Hypothalamus (tissue), 51 donors: Measurements from ENCODE around the gene TEPSIN.

Experiments used
- DNase-seq, 51 donors: peaks; one replicate each; lab custom pipeline; 2025; lab: John Stamatoyannopoulos, UW

TEPSIN gene

GRCh38 chr17:81238815-81239713, at the start of gene TEPSIN, which contains the start of gene NDUFAF8:
Gene TEPSIN, minus strand, starts transcription at chr17:81239055. Its CDS starts 22 bp downstream, at chr17:81239033.
Gene NDUFAF8, plus strand, starts transcription at chr17:81239318. Its CDS starts 46 bp downstream, at chr17:81239364.
- peak; percentile 69 to 99 (median 96) for DNase-seq

DNA sequence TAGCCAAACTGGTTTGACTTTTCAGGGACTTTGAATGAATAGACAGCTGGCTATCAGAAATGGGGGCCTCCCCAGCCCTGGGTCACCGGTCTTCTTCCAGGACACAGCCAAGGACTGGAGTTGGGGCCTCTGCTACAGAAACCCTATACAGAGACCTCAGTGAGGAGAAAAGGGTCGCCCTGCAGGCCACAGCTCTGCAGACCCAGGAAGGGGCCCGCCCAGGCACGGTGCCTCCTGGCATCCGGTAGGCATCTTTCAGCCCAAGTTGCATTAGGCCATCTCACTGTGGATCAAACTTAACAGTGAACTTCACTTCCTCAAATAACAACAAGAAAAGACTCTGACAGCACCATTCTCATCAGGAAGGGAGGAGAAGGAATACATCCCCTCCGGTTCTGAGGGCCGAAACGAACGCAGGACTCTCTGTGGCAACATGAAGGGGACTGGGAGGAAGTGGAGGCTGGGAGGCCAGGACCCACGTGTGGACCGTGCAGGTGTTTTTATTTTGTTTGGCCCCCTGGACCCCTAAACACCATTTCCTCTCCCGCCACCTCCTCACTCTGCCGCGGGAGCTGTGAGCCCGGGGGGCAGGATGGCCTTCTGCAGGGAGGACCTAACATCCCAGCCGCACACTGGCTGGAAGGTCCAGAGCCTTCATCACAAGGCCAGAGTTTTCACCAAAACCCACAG, 49.0 kb upstream of the TEPSIN start:
- no peak for DNase-seq

DNA sequence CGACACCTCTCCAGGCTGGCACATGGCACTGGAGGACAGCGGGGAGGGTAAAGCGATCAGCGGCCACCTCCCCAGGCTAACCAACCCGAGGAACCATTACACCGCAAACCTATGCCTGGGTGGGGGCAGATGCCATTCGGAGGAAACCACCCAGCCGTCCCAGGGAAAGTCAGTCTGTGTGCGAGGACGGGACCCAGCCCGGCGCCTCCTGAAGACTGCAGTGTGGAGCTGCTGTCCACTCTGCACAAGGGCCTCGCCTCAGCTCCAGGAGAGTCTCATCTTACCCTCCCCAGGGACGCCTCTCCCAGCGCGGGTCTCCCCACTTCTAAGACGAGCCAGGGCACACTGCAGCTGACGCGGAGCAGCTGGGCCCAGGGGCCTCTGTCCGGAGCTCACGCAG, 48.3 kb upstream of the TEPSIN start:
- DNase-seq: no peak

DNA sequence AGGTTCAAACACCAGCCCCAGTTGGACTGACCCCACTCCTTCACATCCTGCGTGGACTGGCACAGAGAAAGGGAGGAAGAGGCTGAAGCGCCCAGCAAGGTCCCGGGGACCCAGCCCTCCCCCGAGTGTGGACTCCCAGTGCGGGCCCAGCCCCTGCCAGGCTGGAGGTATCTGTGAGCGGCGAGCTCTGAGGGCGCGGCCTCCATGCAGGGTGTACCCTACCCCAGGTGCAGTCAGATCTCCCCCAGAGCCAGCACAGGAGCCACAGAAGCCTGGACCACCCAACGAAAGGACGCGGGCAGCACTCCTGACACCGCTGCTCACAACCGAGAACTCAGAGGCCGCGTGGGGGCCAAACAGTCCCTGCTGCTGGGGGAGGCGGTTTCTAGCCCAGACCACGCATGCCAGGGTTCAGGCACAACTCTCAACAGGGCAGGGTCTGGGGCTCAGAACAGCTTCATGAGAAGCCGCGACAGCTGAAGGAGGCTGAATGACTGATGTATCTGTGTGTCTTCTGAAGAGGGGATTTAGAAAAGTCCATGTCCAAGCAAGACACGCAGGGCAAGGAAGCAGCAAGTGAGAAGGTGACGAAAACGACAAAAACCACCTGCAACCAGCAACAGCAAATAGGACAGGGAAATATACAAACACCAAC, 47.8 kb upstream of the TEPSIN start:
- no peak for DNase-seq

DNA sequence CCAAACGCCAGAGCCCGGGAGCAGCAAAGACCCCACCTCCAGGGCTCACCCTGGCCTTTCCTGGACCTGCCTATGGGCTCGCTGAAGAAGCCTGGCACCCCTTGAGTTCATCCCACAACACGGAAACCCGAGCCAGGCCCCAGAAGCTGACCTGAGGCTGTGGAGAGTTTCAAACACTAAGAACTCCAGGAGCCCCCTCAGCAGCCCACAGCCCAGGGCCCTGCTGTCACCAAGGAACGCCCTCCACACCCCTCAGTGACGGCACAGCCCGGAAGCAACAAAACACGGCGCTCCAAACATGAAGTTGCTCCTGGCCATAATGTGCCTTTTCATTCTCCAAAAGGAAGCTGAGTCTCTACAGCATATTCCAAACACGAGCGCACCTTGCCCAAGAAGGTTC, 47.0 kb upstream of the TEPSIN start:
- peak in 1 of 51 donors; percentile 1 for DNase-seq

- peak in 41 of 51 donors; percentile 7 to 70 (median 39) for DNase-seq
Measured at GRCh38 chr17:81285179-81285878, 46.5 kb upstream of the TEPSIN start.

- no peak for DNase-seq
Measured at GRCh38 chr17:81282876-81283275, 44.0 kb upstream of the TEPSIN start.

DNA sequence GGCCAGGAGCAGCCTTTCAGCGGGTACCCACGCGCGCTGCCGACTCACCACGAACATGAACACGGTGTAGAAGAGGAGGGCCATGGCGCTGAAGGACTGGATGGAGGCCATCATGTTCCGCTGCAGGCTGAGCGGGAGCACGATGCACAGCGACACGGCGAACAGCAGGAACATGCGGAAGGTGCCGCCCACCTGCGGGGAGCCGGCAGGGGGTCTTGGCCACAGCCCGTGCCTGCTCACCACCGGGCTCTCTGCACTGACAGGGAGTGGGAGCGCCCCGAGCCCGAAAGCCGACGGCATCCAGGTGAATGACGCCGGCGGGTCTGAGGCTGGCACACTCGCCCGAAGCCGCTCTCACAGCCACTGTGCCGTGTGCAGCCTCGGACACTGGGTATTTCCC, 43.3 kb upstream of the TEPSIN start:
- no peak for DNase-seq

DNA sequence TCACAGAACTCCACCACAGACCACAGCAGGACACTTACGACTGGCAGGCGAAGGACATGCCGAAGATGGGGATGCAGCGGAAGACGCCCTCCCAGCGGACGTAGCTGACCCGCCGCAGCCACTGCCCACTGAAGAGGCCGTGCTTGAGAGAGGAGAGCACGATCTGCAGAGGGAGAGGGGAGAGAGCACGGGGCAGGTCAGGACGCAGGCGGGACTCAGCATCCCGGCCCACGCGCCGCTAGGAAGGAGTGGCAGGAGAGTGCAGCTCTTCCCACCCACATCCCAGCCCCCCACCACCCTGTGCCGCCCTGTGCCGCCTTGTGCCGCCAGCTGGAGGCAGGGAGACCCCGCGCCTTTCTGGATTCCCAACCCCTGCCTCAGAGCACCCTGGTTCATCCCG, 41.7 kb upstream of the TEPSIN start:
- DNase-seq: no peak

DNA sequence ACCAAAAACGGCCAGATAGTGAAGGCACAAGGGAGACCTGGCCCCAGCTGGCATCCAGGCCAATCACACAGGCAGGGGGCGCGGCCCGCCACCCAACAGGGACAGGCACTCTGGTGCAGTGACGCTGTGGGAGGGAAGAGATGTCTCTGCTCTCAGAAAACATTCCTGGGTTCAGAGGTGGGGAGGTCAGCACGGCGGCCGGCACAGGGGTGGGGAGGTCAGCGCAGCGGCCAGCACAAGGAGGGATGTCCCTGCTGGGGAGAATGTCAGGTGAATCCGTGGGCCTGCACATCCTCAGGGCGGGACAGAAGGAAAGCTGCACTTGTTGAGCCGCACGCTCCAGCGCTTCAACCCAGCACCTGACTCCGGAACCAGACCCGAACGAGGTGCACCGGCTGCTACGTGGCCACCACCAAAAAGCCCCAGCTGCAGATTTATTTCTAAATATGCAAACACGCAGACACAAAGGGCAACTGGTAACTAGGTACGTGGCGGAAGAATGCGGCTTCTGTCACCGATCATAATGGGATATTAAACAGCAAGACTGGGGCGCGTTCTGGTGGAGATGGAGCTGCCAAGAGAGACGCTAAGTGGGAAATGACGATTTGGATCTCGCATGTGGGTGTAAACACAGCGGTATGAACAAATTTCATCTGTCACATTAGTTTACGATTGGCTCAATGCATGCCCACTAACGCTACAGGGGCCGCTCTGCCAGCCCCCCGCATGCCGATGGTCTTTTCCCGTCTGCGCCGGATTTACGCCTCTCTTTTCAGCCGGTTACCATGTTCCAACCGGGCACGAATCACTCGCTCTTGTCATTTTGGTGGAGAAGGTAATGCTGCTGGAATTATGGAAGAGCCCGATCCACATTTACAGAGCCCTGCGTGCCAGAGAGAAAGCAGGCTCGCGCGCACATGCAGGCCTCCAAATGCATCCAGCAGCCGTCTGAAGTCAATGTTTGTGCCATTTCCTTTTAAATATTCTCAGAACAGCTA, 40.7 kb upstream of the TEPSIN start:
- peak in 1 of 51 donors; percentile 43 for DNase-seq

GRCh38 chr17:81278831-81279230, 40.0 kb upstream of the TEPSIN start:
- no peak for DNase-seq

DNA sequence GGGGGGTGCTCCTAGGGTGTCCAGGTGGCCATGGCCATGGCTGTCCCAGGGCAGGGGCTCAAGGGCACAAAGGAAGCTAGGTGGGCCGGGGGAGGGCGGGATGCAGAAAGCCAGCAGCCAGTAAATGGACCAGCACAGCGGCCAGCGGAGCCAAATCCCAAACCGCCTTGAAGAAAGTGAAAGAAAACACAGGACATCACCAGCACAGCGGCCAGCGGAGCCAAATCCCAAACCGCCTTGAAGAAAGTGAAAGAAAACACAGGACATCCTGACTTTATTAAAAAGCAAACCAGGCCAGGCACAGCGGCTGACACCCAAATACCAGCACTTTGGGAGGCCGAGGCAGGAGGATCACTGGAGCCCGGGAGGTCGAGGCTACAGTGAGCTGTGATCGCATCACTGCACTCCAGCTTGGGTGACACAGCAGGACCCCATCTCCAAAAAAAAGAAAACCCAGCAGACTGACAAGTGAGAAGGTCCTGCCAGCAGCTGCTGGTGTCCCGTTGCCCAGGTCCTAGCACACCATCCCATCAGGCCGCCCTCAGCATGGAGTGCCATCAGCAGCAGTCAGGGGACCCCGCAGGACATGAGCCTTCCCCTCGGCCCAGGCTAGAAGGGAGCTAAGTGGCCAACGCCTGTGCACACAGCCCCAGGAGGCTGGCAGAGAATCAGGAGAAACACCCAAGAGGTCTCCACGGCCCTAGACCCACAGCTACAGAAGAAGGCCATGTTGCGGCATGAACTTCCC, 39.3 kb upstream of the TEPSIN start:
- no peak for DNase-seq

DNA sequence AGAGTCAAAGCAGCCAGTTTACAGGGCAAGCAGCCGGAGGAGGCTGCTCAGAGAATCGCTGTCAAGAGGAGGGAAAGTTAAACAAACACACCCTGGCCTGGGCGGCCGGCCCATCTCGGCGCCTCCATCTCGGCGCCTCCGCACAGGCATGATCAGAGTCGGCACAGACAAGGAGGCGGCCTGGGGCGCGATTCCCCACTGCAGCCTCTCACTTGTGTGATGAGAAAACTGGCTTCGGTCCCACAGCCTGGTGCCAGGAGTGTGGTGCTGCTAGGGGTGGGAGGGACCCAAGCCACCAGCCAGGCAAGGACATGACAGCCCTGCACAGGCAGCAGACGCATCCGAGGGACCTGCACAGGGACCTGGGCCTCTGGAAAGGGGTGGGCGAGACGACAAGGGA, 38.6 kb upstream of the TEPSIN start:
- peak in 26 of 51 donors; percentile 2 to 71 (median 22) for DNase-seq

GRCh38 chr17:81276781-81277180, 37.9 kb upstream of the TEPSIN start:
- no peak for DNase-seq

DNA sequence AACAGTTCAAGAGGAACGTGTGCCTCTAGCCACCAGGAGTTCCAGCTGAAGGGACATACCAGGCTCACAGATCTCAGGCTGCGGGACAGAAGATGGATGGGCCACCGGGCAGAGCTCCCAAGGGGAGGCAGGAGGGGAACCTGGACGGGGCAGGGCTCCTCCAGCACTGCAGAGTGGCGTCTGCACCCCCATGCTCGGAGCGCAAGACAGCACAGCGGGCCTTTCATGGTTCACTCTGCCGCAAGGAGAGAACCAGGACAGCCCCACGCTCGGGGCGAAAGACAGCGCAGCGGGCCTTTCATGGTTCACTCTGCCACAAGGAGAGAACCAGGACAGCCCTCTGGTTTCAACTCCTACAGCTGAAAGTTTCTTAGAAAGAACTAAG, 35.6 kb upstream of the TEPSIN start:
- DNase-seq: no peak

GRCh38 chr17:81273698-81274470, 35.0 kb upstream of the TEPSIN start:
- DNase-seq: no peak

DNA sequence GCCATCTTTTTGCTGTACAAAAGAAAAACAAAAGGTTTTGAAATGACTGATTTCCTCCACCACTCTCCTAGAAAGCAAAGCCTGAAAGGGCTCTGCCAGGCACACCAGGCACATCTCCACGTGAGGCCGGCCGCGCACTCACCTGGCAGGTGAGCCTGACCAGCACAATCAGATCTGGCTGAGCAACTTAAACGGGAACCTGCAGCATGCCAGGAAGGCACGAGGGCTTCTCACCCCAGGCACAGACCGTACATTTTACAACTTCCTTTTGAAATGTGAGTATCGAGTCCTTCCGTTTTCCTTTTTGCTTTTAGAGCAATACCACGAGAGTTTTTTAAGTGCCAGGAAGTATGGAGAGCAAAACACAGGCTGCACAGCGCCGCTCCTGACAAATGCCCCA, 33.8 kb upstream of the TEPSIN start:
- DNase-seq: no peak

DNA sequence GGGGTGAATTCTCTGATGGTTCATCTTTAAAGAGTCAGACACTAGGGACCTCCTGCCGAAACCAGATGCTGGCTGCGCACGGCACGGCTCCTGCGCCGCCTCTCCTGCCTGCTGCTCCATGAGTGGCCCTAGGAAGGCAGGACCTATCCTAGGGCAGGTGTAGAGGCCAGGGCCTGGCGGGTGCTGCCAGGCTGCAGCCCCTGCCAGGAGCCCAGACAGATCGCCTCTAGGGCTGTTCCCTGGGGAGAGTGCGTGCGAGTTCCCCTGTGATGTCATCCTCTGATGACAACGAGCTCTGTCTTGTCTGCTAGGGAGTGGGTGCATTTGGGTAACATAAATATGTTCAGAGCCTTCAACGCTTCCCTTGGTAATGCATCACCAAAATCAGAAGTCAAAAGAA, 32.4 kb upstream of the TEPSIN start:
- no peak for DNase-seq
